HG02938 (cell line): ENCODE data around the gene MCRIP2.

Source experiments
- ATAC-seq: cut with Tn5 transposase; IDR thresholded peaks from one replicate; pipeline ENCODE4 v1.9.1; 2021; ENCODE audit warnings: mild to moderate bottlenecking, moderate library complexity; ENCODE audit not compliant: unreplicated experiment

MCRIP2 gene

GRCh38 chr16:647173-647902 is 5.7 kb downstream of the MCRIP2 start:
- no peak for ATAC-seq

- no peak for ATAC-seq
Measured at GRCh38 chr16:648071-648780, 6.6 kb downstream of the MCRIP2 start.

GRCh38 chr16:648781-649589 is 7.4 kb downstream of the MCRIP2 start, which contains the start of gene WDR90:
WDR90 (plus strand) TSS chr16:649365; CDS start chr16:649417, 52 bp downstream.
- peak; percentile 74 for ATAC-seq

- ATAC-seq, result peak; percentile 7
Measured at GRCh38 chr16:649631-650030, 8.0 kb downstream of the MCRIP2 start.

- no peak for ATAC-seq
Measured at GRCh38 chr16:651844-652243, 10.2 kb downstream of the MCRIP2 start.

- ATAC-seq, result no peak
Measured at GRCh38 chr16:652454-653305, 11.1 kb downstream of the MCRIP2 start.

- no peak for ATAC-seq
Measured at GRCh38 chr16:654034-654433, 12.4 kb downstream of the MCRIP2 start.

GRCh38 chr16:657487-657886 is 15.9 kb downstream of the MCRIP2 start:
- no peak for ATAC-seq

GRCh38 chr16:658679-659571 is 17.3 kb downstream of the MCRIP2 start:
- ATAC-seq, result no peak

GRCh38 chr16:659618-660017 is 18.0 kb downstream of the MCRIP2 start:
- no peak for ATAC-seq

GRCh38 chr16:660132-660458 is 18.5 kb downstream of the MCRIP2 start:
- no peak for ATAC-seq

GRCh38 chr16:660459-661183 is 19.0 kb downstream of the MCRIP2 start:
- ATAC-seq, result no peak

GRCh38 chr16:661184-661821 is 19.7 kb downstream of the MCRIP2 start:
- ATAC-seq, result no peak

- no peak for ATAC-seq
Measured at GRCh38 chr16:662095-662494, 20.5 kb downstream of the MCRIP2 start.

GRCh38 chr16:662597-662996 is 21.0 kb downstream of the MCRIP2 start:
- no peak for ATAC-seq

GRCh38 chr16:666572-666971 is 24.9 kb downstream of the MCRIP2 start:
- no peak for ATAC-seq

GRCh38 chr16:667113-667779 is 25.6 kb downstream of the MCRIP2 start:
- ATAC-seq, result no peak
